HepG2 (cell line): ENCODE measurements around the gene HNRNPA0. TPM values are rescaled to one million over a fixed set of nuclear protein-coding genes. Genes with fewer than 3 reads are reported as not detected.

Experiments
- AHDC1 ChIP-seq: sonication (generic); formaldehyde crosslinking; IDR thresholded peaks from 2 replicates; pipeline ENCODE4 v1.5.1; 2020; ENCODE audit warnings: mild to moderate bottlenecking, missing genetic modification reagents, borderline replicate concordance
- SOX13 ChIP-seq, 3 experiments: fragments of 450-650 bp in 1 of 3; sonication (generic) in 1 of 3; formaldehyde crosslinking in 1 of 3; IDR thresholded peaks in 2 of 3; conservative IDR thresholded peaks in 1 of 3; 2 replicates each; pipeline versions ENCODE4 v1.5.0 to v1.6.1; 2016 to 2020; ENCODE audit warnings: antibody characterized with exemption in 1 of 3, mild to moderate bottlenecking in 1 of 3, missing compliant biosample characterization in 1 of 3, missing genetic modification reagents in 1 of 3, moderate library complexity in 1 of 3
- SOX6 ChIP-seq, 2 experiments: fragments of 450-650 bp in 1 of 2; sonication (generic) in 1 of 2; formaldehyde crosslinking in 1 of 2; IDR thresholded peaks; 2 replicates each; pipeline versions ENCODE4 v1.4.0 to v1.6.1; 2017 to 2020; ENCODE audit warnings: antibody characterized with exemption in 1 of 2, mild to moderate bottlenecking in 1 of 2, missing genetic modification reagents in 1 of 2
- TSC22D2 ChIP-seq: sonication (generic); formaldehyde crosslinking; IDR thresholded peaks from 2 replicates; pipeline ENCODE4 v1.5.1; 2020; ENCODE audit warnings: missing genetic modification reagents, mild to moderate bottlenecking, borderline replicate concordance
- polyA plus RNA-seq, 8 experiments: library from polyadenylated mRNA; depleted of rRNA in 3 of 8; stranded (reverse) in 7 of 8; unstranded in 1 of 8; fragments of >200 nt; fragmentation: Illumina TruSeq in 4 of 8; extraction: Trizol in 4 of 8; gene quantifications; 2 replicates each; pipeline versions ENCODE4 v1.2.1 to v1.2.3, GENCODE V29; 2011 to 2016; ENCODE audit warnings: low read depth in 4 of 8, missing spikeins in 1 of 8, mixed read lengths in 1 of 8; ENCODE audit not compliant: insufficient read depth in 1 of 8
- total RNA-seq, 5 experiments: library from RNA; depleted of rRNA; stranded (reverse); fragments of >200 nt; fragmentation: Illumina TruSeq; extraction: Trizol; gene quantifications; 2 replicates each; pipeline ENCODE4 v1.2.3, GENCODE V29; 2016; ENCODE audit warnings: low read depth in 1 of 5
- TF ChIP-seq, protein P1 (sequence below), 2 experiments: sonication (generic) in 1 of 2; formaldehyde crosslinking in 1 of 2; IDR thresholded peaks; 2 replicates each; pipeline versions ENCODE4 v1.6.1 to v1.9.0; 2014 to 2022; ENCODE audit warnings: antibody characterized with exemption in 1 of 2, borderline replicate concordance in 1 of 2, inconsistent platforms in 1 of 2, low read depth in 1 of 2, missing genetic modification reagents in 1 of 2
- TF ChIP-seq, protein P2 (sequence below): sonication (generic); formaldehyde crosslinking; IDR thresholded peaks from 2 replicates; pipeline ENCODE4 v1.8.0; 2022; ENCODE audit warnings: mild to moderate bottlenecking, missing genetic modification reagents
- TF ChIP-seq, protein P3 (sequence below): sonication (generic); formaldehyde crosslinking; conservative IDR thresholded peaks from 2 replicates; pipeline ENCODE4 v1.4.0; 2020; ENCODE audit warnings: mild to moderate bottlenecking, missing genetic modification reagents, moderate library complexity

HNRNPA0 gene
- total and polyA plus RNA-seq, 2 of the 13 experiments (the other 11 are each of a cell fraction or from before 2014, with no cell fraction given): 9.0 to 12.9 TPM

GRCh38 chr5:137741718-137742117, 12.4 kb downstream of the HNRNPA0 start (continued):
- TF ChIP-seq, protein P1, sequence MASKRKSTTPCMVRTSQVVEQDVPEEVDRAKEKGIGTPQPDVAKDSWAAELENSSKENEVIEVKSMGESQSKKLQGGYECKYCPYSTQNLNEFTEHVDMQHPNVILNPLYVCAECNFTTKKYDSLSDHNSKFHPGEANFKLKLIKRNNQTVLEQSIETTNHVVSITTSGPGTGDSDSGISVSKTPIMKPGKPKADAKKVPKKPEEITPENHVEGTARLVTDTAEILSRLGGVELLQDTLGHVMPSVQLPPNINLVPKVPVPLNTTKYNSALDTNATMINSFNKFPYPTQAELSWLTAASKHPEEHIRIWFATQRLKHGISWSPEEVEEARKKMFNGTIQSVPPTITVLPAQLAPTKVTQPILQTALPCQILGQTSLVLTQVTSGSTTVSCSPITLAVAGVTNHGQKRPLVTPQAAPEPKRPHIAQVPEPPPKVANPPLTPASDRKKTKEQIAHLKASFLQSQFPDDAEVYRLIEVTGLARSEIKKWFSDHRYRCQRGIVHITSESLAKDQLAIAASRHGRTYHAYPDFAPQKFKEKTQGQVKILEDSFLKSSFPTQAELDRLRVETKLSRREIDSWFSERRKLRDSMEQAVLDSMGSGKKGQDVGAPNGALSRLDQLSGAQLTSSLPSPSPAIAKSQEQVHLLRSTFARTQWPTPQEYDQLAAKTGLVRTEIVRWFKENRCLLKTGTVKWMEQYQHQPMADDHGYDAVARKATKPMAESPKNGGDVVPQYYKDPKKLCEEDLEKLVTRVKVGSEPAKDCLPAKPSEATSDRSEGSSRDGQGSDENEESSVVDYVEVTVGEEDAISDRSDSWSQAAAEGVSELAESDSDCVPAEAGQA (IDR thresholded peaks at IDR 0.05; ENCODE audit: low read depth): no peak
- TF ChIP-seq, protein P1 (CRISPR knock-in tag; IDR thresholded peaks at IDR 0.05; ENCODE audit: borderline replicate concordance): no peak
- TF ChIP-seq SOX13 (IDR thresholded peaks at IDR 0.05): no peak
- peak in 1 of 2 experiments; percentile 79; a peak in 2 of 4 replicates for TF ChIP-seq SOX13 (CRISPR knock-in tag; conservative IDR thresholded peaks at IDR 0.05 in 1 of 2, IDR thresholded peaks at IDR 0.05 in 1 of 2)
- TF ChIP-seq, protein P2, sequence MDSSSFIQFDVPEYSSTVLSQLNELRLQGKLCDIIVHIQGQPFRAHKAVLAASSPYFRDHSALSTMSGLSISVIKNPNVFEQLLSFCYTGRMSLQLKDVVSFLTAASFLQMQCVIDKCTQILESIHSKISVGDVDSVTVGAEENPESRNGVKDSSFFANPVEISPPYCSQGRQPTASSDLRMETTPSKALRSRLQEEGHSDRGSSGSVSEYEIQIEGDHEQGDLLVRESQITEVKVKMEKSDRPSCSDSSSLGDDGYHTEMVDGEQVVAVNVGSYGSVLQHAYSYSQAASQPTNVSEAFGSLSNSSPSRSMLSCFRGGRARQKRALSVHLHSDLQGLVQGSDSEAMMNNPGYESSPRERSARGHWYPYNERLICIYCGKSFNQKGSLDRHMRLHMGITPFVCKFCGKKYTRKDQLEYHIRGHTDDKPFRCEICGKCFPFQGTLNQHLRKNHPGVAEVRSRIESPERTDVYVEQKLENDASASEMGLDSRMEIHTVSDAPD (CRISPR knock-in tag): no peak
- no peak for TF ChIP-seq TSC22D2 (CRISPR knock-in tag)
- TF ChIP-seq, protein P3, sequence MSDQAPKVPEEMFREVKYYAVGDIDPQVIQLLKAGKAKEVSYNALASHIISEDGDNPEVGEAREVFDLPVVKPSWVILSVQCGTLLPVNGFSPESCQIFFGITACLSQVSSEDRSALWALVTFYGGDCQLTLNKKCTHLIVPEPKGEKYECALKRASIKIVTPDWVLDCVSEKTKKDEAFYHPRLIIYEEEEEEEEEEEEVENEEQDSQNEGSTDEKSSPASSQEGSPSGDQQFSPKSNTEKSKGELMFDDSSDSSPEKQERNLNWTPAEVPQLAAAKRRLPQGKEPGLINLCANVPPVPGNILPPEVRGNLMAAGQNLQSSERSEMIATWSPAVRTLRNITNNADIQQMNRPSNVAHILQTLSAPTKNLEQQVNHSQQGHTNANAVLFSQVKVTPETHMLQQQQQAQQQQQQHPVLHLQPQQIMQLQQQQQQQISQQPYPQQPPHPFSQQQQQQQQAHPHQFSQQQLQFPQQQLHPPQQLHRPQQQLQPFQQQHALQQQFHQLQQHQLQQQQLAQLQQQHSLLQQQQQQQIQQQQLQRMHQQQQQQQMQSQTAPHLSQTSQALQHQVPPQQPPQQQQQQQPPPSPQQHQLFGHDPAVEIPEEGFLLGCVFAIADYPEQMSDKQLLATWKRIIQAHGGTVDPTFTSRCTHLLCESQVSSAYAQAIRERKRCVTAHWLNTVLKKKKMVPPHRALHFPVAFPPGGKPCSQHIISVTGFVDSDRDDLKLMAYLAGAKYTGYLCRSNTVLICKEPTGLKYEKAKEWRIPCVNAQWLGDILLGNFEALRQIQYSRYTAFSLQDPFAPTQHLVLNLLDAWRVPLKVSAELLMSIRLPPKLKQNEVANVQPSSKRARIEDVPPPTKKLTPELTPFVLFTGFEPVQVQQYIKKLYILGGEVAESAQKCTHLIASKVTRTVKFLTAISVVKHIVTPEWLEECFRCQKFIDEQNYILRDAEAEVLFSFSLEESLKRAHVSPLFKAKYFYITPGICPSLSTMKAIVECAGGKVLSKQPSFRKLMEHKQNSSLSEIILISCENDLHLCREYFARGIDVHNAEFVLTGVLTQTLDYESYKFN (CRISPR knock-in tag): peak; percentile 37; the same call in 1 of the 2 replicates
- TF ChIP-seq AHDC1 (CRISPR knock-in tag): peak; percentile 55; the same call in 1 of the 2 replicates
- TF ChIP-seq SOX6 (IDR thresholded peaks at IDR 0.05): no peak
- TF ChIP-seq SOX6 (CRISPR knock-in tag; IDR thresholded peaks at IDR 0.05): peak; percentile 83
